ENCODE measurements around the gene UBL4B. TPM values are rescaled to one million over a fixed set of nuclear protein-coding genes. Genes with fewer than 3 reads are reported as not detected.

The UBL4B gene
- total RNA-seq, 4 donors from 2014 or later = 0.27 to 0.67 TPM; not detected in 2

GRCh38 chr1:110134050-110134595 lies 21.9 kb downstream of the UBL4B start:
- no peak for ATAC-seq
- peaks cover 24% of the 10 kb centered on the region for H3K27me3 ChIP-seq
- H3K36me3 ChIP-seq = no peaks in the 10 kb centered on the region
- WGBS, 2 donors (ENCODE audit: low coverage in 1 of 2) = 60 to 71% methylated on average over 9 to 11 of the region's 11 CpGs
- TF ChIP-seq EP300 (IDR thresholded peaks at IDR 0.05) (no peak), POLR2A (IDR thresholded peaks at IDR 0.05) (no peak), CTCF (IDR thresholded peaks at IDR 0.05) (no peak), POLR2AphosphoS5 (IDR thresholded peaks at IDR 0.05) (no peak)
- H3K27ac ChIP-seq = no peak overlapping the region
- H3K4me1 ChIP-seq = peaks cover 0 to 16% (median 0%) of the 10 kb centered on the region in 3 donors
- H3K4me3 ChIP-seq = no peak overlapping the region
- H3K9me3 ChIP-seq = no peaks in the 10 kb centered on the region

GRCh38 chr1:110135246-110135645 lies 23.0 kb downstream of the UBL4B start:
- H3K4me1 ChIP-seq = peaks cover 0 to 11% (median 0%) of the 10 kb centered on the region in 3 donors
- peaks cover 17% of the 10 kb centered on the region for H3K27me3 ChIP-seq
- no CpG with 5 or more reads among the region's 4 CpGs for WGBS, 2 donors (ENCODE audit: low coverage in 1 of 2)
- no peak overlapping the region for H3K27ac ChIP-seq
- no peaks in the 10 kb centered on the region for H3K36me3 ChIP-seq
- no peaks in the 10 kb centered on the region for H3K9me3 ChIP-seq
- H3K4me3 ChIP-seq = no peak overlapping the region
- no peak for ATAC-seq
- TF ChIP-seq EP300 (IDR thresholded peaks at IDR 0.05) (no peak), POLR2A (IDR thresholded peaks at IDR 0.05) (no peak), CTCF (IDR thresholded peaks at IDR 0.05) (no peak), POLR2AphosphoS5 (IDR thresholded peaks at IDR 0.05) (no peak)

GRCh38 chr1:110135666-110136065 lies 23.4 kb downstream of the UBL4B start:
- ATAC-seq = no peak
- Histone ChIP-seq H3K4me3 (no peak overlapping the region), H3K9me3 (no peaks in the 10 kb centered on the region), H3K36me3 (no peaks in the 10 kb centered on the region), H3K27me3 (peaks cover 16% of the 10 kb centered on the region), H3K27ac (no peak overlapping the region), H3K4me1 (peaks cover 0 to 6% (median 0%) of the 10 kb centered on the region in 3 donors)
- TF ChIP-seq POLR2A (IDR thresholded peaks at IDR 0.05) = no peak
- no peak for TF ChIP-seq CTCF (IDR thresholded peaks at IDR 0.05)
- TF ChIP-seq EP300 (IDR thresholded peaks at IDR 0.05) = no peak
- no peak for TF ChIP-seq POLR2AphosphoS5 (IDR thresholded peaks at IDR 0.05)
- WGBS, 2 donors (ENCODE audit: low coverage in 1 of 2) = 60 to 74% methylated on average over 9 to 10 of the region's 10 CpGs

- Histone ChIP-seq H3K4me3 (no peak overlapping the region), H3K9me3 (no peaks in the 10 kb centered on the region), H3K27ac (no peak overlapping the region), H3K4me1 (peaks cover 0 to 5% (median 0%) of the 10 kb centered on the region in 3 donors), H3K27me3 (peaks cover 19% of the 10 kb centered on the region), H3K36me3 (no peaks in the 10 kb centered on the region)
- 0% methylated on average over 2 to 4 of the region's 7 CpGs for WGBS, 2 donors (ENCODE audit: low coverage in 1 of 2)
- no peak for TF ChIP-seq POLR2AphosphoS5 (IDR thresholded peaks at IDR 0.05)
- no peak for TF ChIP-seq CTCF (IDR thresholded peaks at IDR 0.05)
- no peak for ATAC-seq
These were observed 24.7 kb downstream of the UBL4B start for GRCh38 chr1:110136911-110137310.

- no peak for ATAC-seq
- Histone ChIP-seq H3K4me1 (peaks cover 0 to 5% (median 0%) of the 10 kb centered on the region in 3 donors), H3K36me3 (no peaks in the 10 kb centered on the region), H3K27me3 (peaks cover 37% of the 10 kb centered on the region), H3K4me3 (no peak overlapping the region), H3K9me3 (no peaks in the 10 kb centered on the region), H3K27ac (no peak overlapping the region)
- WGBS, 2 donors (ENCODE audit: low coverage in 1 of 2) = 51 to 75% methylated on average over 1 to 3 of the region's 3 CpGs
- no peak for TF ChIP-seq POLR2A (IDR thresholded peaks at IDR 0.05)
- TF ChIP-seq POLR2AphosphoS5 (IDR thresholded peaks at IDR 0.05) = no peak
These were observed 26.7 kb downstream of the UBL4B start for GRCh38 chr1:110138956-110139355.

All from gastroesophageal sphincter (tissue), 4 donors.